ENCODE results near the gene ZNFX1. TPM values are rescaled to one million over a fixed set of nuclear protein-coding genes. Genes with fewer than 3 reads are reported as not detected.

Gene ZNFX1
- total RNA-seq, 1 donor from 2014 or later: 36.4 TPM

- peak; percentile 15 for DNase-seq (ENCODE audit: low spot score)
- Mint-ChIP-seq H3K4me1 (ENCODE audit: low read depth) (no peaks in the 10 kb centered on the region), H3K27me3 (ENCODE audit: low read depth) (no peaks in the 10 kb centered on the region), H3K9me3 (ENCODE audit: low read depth) (no peaks in the 10 kb centered on the region), H3K4me3 (ENCODE audit: unreplicated experiment) (no peak overlapping the region), H3K36me3 (ENCODE audit: low read depth) (peaks cover 27% of the 10 kb centered on the region), H3K27ac (ENCODE audit: unreplicated experiment) (no peak overlapping the region)
- TF ChIP-seq CTCF (IDR thresholded peaks at IDR 0.05): no peak
Observed at GRCh38 chr20:49247792-49248191, 30.1 kb downstream of the ZNFX1 start.

- TF ChIP-seq CTCF (IDR thresholded peaks at IDR 0.05): no peak
- no peak overlapping the region for H3K4me3 Mint-ChIP-seq (ENCODE audit: unreplicated experiment)
- H3K36me3 Mint-ChIP-seq (ENCODE audit: low read depth): peaks cover 24% of the 10 kb centered on the region
- H3K9me3 Mint-ChIP-seq (ENCODE audit: low read depth): no peaks in the 10 kb centered on the region
- no peaks in the 10 kb centered on the region for H3K27me3 Mint-ChIP-seq (ENCODE audit: low read depth)
- no peak overlapping the region for H3K27ac Mint-ChIP-seq (ENCODE audit: unreplicated experiment)
- peak; percentile 38 for DNase-seq (ENCODE audit: low spot score)
- no peaks in the 10 kb centered on the region for H3K4me1 Mint-ChIP-seq (ENCODE audit: low read depth)
Observed at GRCh38 chr20:49247169-49247723, 30.6 kb downstream of the ZNFX1 start.

GRCh38 chr20:49245921-49246740 is 31.7 kb downstream of the ZNFX1 start:
- peak overlapping the region; percentile 1 for H3K27ac Mint-ChIP-seq (ENCODE audit: unreplicated experiment)
- H3K36me3 Mint-ChIP-seq (ENCODE audit: low read depth): peaks cover 25% of the 10 kb centered on the region
- peak; percentile 17 for DNase-seq (ENCODE audit: low spot score)

GRCh38 chr20:49237531-49237930 is 40.3 kb downstream of the ZNFX1 start:
- DNase-seq (ENCODE audit: low spot score): peak; percentile 39
- H3K9me3 Mint-ChIP-seq (ENCODE audit: low read depth): no peaks in the 10 kb centered on the region
- H3K36me3 Mint-ChIP-seq (ENCODE audit: low read depth): peaks cover 46% of the 10 kb centered on the region
- no peak overlapping the region for H3K27ac Mint-ChIP-seq (ENCODE audit: unreplicated experiment)
- H3K27me3 Mint-ChIP-seq (ENCODE audit: low read depth): no peaks in the 10 kb centered on the region
- TF ChIP-seq CTCF (IDR thresholded peaks at IDR 0.05): no peak
- H3K4me3 Mint-ChIP-seq (ENCODE audit: unreplicated experiment): no peak overlapping the region
- H3K4me1 Mint-ChIP-seq (ENCODE audit: low read depth): no peaks in the 10 kb centered on the region

More at GRCh38 chr20:49245921-49246740, 31.7 kb downstream of the ZNFX1 start:
- H3K9me3 Mint-ChIP-seq (ENCODE audit: low read depth): no peaks in the 10 kb centered on the region
- peak; percentile 83 for TF ChIP-seq CTCF (IDR thresholded peaks at IDR 0.05)
- H3K4me3 Mint-ChIP-seq (ENCODE audit: unreplicated experiment): no peak overlapping the region
- no peaks in the 10 kb centered on the region for H3K27me3 Mint-ChIP-seq (ENCODE audit: low read depth)
- H3K4me1 Mint-ChIP-seq (ENCODE audit: low read depth): no peaks in the 10 kb centered on the region

GRCh38 chr20:49236301-49236700 is 41.6 kb downstream of the ZNFX1 start:
- Mint-ChIP-seq H3K4me3 (ENCODE audit: unreplicated experiment) (no peak overlapping the region), H3K4me1 (ENCODE audit: low read depth) (no peaks in the 10 kb centered on the region), H3K27me3 (ENCODE audit: low read depth) (no peaks in the 10 kb centered on the region), H3K9me3 (ENCODE audit: low read depth) (no peaks in the 10 kb centered on the region), H3K36me3 (ENCODE audit: low read depth) (peaks cover 45% of the 10 kb centered on the region), H3K27ac (ENCODE audit: unreplicated experiment) (no peak overlapping the region)
- DNase-seq (ENCODE audit: low spot score): peak; percentile 63
- TF ChIP-seq CTCF (IDR thresholded peaks at IDR 0.05): no peak
